IMR-90 (cell line): Measurements from ENCODE around the gene UMODL1. TPM values are rescaled to one million over a fixed set of nuclear protein-coding genes. Genes with fewer than 3 reads are reported as not detected.

Experiments used
- ATAC-seq: fragments of 200-7000 bp; cut with Tn5 transposase; 2 replicates; pipeline ENCODE4 v1.9.1; 2020; ENCODE audit warnings: low read depth, mild to moderate bottlenecking, moderate library complexity
- BruUV-seq: library from RNA; stranded (reverse); fragments of 400-500 nt; replicated peaks from 2 replicates; lab custom pipeline; 2021; lab: Mats Ljungman, UMichigan
- CTCF ChIA-PET: fragments of 300-600 bp; formaldehyde crosslinking; extraction: SDS; loops from one replicate; lab custom pipeline; 2021; ENCODE audit warnings: antibody characterized with exemption; lab: Yijun Ruan, JAX
- POLR2A ChIA-PET: fragments of 300-600 bp; sonication (Branson Sonifier 250); formaldehyde crosslinking; loops from one replicate; lab custom pipeline; 2022; ENCODE audit warnings: antibody characterized with exemption; ENCODE audit not compliant: unreplicated experiment; lab: Charles Lee
- DNase-seq: peaks from one replicate; pipeline ENCODE4 v3.0.0; 2013
- H2AFZ ChIP-seq: replicated peaks from 2 replicates; pipeline ENCODE3; 2013; ENCODE audit warnings: low read length, mild to moderate bottlenecking; ENCODE audit not compliant: poor library complexity
- H2AK5ac ChIP-seq: 2 replicates; pipeline ENCODE4 v1.6.1; 2013; ENCODE audit warnings: low read depth, low read length, inconsistent platforms
- H2AK9ac ChIP-seq: replicated peaks from 2 replicates; pipeline ENCODE3; 2013; ENCODE audit warnings: mild to moderate bottlenecking, low read depth, low read length, moderate library complexity; ENCODE audit not compliant: poor library complexity
- H2BK120ac ChIP-seq: 2 replicates; pipeline ENCODE4 v1.6.1; 2013; ENCODE audit warnings: low read depth, low read length, inconsistent platforms
- H2BK15ac ChIP-seq: 3 replicates; pipeline ENCODE4 v1.6.1; 2013; ENCODE audit warnings: low read depth, low read length, inconsistent platforms
- H2BK20ac ChIP-seq: 2 replicates; pipeline ENCODE4 v1.6.1; 2013; ENCODE audit warnings: low read depth, mild to moderate bottlenecking, inconsistent platforms, low read length, moderate library complexity
- H2BK5ac ChIP-seq: 2 replicates; pipeline ENCODE4 v1.6.1; 2013; ENCODE audit warnings: mild to moderate bottlenecking, low read depth, low read length, inconsistent platforms; ENCODE audit not compliant: poor library complexity, severe bottlenecking
- H3K14ac ChIP-seq: replicated peaks from 2 replicates; pipeline ENCODE4 v1.6.1; 2013; ENCODE audit warnings: low read depth, low read length, inconsistent platforms
- H3K18ac ChIP-seq: 2 replicates; pipeline ENCODE4 v1.6.1; 2013; ENCODE audit warnings: low read depth, low read length, control low read depth
- H3K23ac ChIP-seq: 2 replicates; pipeline ENCODE4 v1.6.1; 2013; ENCODE audit warnings: low read depth, low read length, inconsistent platforms
- H3K27ac ChIP-seq: 2 replicates; pipeline ENCODE4 v1.5.1; 2013; ENCODE audit warnings: mild to moderate bottlenecking, control low read depth, low read length; ENCODE audit not compliant: insufficient read depth
- H3K27me3 ChIP-seq: 2 replicates; pipeline ENCODE4 v1.6.1; 2013; ENCODE audit warnings: low read length; ENCODE audit not compliant: control insufficient read depth, insufficient read depth
- H3K36me3 ChIP-seq: 2 replicates; pipeline ENCODE4 v1.6.1; 2013; ENCODE audit warnings: low read length, mixed read lengths; ENCODE audit not compliant: control insufficient read depth, insufficient read depth
- H3K4ac ChIP-seq: 2 replicates; pipeline ENCODE4 v1.6.1; 2013; ENCODE audit warnings: low read depth, low read length, inconsistent platforms
- H3K4me1 ChIP-seq: 2 replicates; pipeline ENCODE4 v1.6.1; 2013; ENCODE audit warnings: low read length, mixed read lengths; ENCODE audit not compliant: control insufficient read depth, insufficient read depth
- H3K4me2 ChIP-seq: 2 replicates; pipeline ENCODE4 v1.6.1; 2013; ENCODE audit warnings: low read depth, mild to moderate bottlenecking, control low read depth, low read length, moderate library complexity
- H3K4me3 ChIP-seq: 2 replicates; pipeline ENCODE4 v1.5.1; 2013; ENCODE audit warnings: low read depth, mild to moderate bottlenecking, control low read depth, low read length, moderate library complexity; ENCODE audit not compliant: insufficient read depth
- H3K56ac ChIP-seq: 2 replicates; pipeline ENCODE4 v1.6.1; 2013; ENCODE audit warnings: low read length, inconsistent platforms; ENCODE audit not compliant: insufficient read depth; ENCODE audit errors: extremely low read depth
- H3K79me1 ChIP-seq, 2 experiments: 2 replicates each; pipeline ENCODE4 v1.6.1; 2013; ENCODE audit warnings: low read length in 2 of 2, inconsistent platforms in 1 of 2, low read depth in 1 of 2
- H3K9ac ChIP-seq: 2 replicates; pipeline ENCODE4 v1.6.1; 2013; ENCODE audit warnings: low read depth, low read length, control low read depth
- H3K9me1 ChIP-seq: 2 replicates; pipeline ENCODE4 v1.6.1; 2013; ENCODE audit warnings: low read length, inconsistent platforms; ENCODE audit not compliant: insufficient read depth
- H3K9me3 ChIP-seq: 2 replicates; pipeline ENCODE4 v1.6.1; 2013; ENCODE audit warnings: low read length; ENCODE audit not compliant: control insufficient read depth, insufficient read depth
- H4K20me1 ChIP-seq: 2 replicates; pipeline ENCODE4 v1.6.1; 2013; ENCODE audit warnings: low read length, inconsistent platforms; ENCODE audit not compliant: insufficient read depth
- H4K5ac ChIP-seq: 2 replicates; pipeline ENCODE4 v1.6.1; 2013; ENCODE audit warnings: mild to moderate bottlenecking, low read depth, low read length, control low read depth
- H4K8ac ChIP-seq, 2 experiments: 2 replicates each; pipeline ENCODE4 v1.6.1; 2013; ENCODE audit warnings: low read depth in 2 of 2, low read length in 2 of 2, control low read depth in 1 of 2, inconsistent platforms in 1 of 2
- H4K91ac ChIP-seq: 2 replicates; pipeline ENCODE4 v1.6.1; 2013; ENCODE audit warnings: low read depth, low read length, inconsistent platforms; ENCODE audit not compliant: insufficient read depth
- BHLHE40 ChIP-seq: fragments of 150-350 bp; IDR thresholded peaks from 2 replicates; pipeline ENCODE4 v1.6.1; 2016; ENCODE audit warnings: mild to moderate bottlenecking, low read depth, low read length
- CEBPB ChIP-seq: IDR thresholded peaks from 2 replicates; pipeline ENCODE4 v1.6.1; 2012; ENCODE audit warnings: low read depth, low read length, improper control_type of control experiment
- CHD1 ChIP-seq: IDR thresholded peaks from 2 replicates; pipeline ENCODE4 v1.6.1; 2012; ENCODE audit warnings: low read depth, low read length, improper control_type of control experiment
- MXI1 ChIP-seq: IDR thresholded peaks from 2 replicates; pipeline ENCODE4 v1.6.1; 2012; ENCODE audit warnings: low read depth, mild to moderate bottlenecking, low read length, moderate library complexity, borderline replicate concordance
- POLR2A ChIP-seq: IDR thresholded peaks from 2 replicates; pipeline ENCODE4 v1.6.1; 2012; ENCODE audit warnings: mild to moderate bottlenecking, low read depth, low read length
- RCOR1 ChIP-seq: IDR thresholded peaks from 2 replicates; pipeline ENCODE4 v1.6.1; 2012; ENCODE audit warnings: mild to moderate bottlenecking, low read length, improper control_type of control experiment; ENCODE audit not compliant: insufficient replicate concordance
- RFX5 ChIP-seq: IDR thresholded peaks from 2 replicates; pipeline ENCODE4 v1.8.0; 2012; ENCODE audit warnings: low read depth, mild to moderate bottlenecking, low read length, moderate library complexity
- WGBS, 2 experiments: methylation state at CpG; one replicate each; pipeline versions ENCODE4 v1.1.5 to v1.1.7; 2013; ENCODE audit warnings: missing lambda C conversion rate in 2 of 2; ENCODE audit not compliant: insufficient read length in 1 of 2; ENCODE audit errors: extremely low coverage in 2 of 2; 5-methylcytosine and 5-hydroxymethylcytosine counted together
- dilution Hi-C: fragments of 300-500 bp; cut with HindIII; formaldehyde crosslinking; loops from one replicate; pipeline ENCODE4 v1.14.3; 2018; ENCODE audit warnings: low sequenced_read_pairs; ENCODE audit not compliant: unreplicated experiment
- in situ Hi-C: fragments of 300-500 bp; cut with MboI; formaldehyde crosslinking; loops from 3 replicates; pipeline ENCODE4 v1.14.3; 2019; ENCODE audit warnings: low sequenced_read_pairs, inconsistent platforms, mixed read lengths
- intact Hi-C: fragments of 100-400 bp; cut with micrococcal nuclease; formaldehyde crosslinking; loops from 2 replicates; pipeline ENCODE4 v1.10.0; 2022
- polyA plus RNA-seq, 3 experiments: library from polyadenylated mRNA; depleted of rRNA; stranded (reverse); fragments of >200 nt; gene quantifications; 2 replicates each; pipeline ENCODE4 v1.2.3, GENCODE V29; 2012; ENCODE audit warnings: low replicate concordance in 1 of 3
- total RNA-seq: library from RNA; depleted of rRNA; stranded (reverse); fragments of >200 nt; gene quantifications from 2 replicates; pipeline ENCODE4 v1.2.3, GENCODE V29; 2012

The UMODL1 gene
- total and polyA plus RNA-seq, 2 of the 4 experiments (the other 2 are of a cell fraction), result 0.02 TPM; not detected in 1

DNA sequence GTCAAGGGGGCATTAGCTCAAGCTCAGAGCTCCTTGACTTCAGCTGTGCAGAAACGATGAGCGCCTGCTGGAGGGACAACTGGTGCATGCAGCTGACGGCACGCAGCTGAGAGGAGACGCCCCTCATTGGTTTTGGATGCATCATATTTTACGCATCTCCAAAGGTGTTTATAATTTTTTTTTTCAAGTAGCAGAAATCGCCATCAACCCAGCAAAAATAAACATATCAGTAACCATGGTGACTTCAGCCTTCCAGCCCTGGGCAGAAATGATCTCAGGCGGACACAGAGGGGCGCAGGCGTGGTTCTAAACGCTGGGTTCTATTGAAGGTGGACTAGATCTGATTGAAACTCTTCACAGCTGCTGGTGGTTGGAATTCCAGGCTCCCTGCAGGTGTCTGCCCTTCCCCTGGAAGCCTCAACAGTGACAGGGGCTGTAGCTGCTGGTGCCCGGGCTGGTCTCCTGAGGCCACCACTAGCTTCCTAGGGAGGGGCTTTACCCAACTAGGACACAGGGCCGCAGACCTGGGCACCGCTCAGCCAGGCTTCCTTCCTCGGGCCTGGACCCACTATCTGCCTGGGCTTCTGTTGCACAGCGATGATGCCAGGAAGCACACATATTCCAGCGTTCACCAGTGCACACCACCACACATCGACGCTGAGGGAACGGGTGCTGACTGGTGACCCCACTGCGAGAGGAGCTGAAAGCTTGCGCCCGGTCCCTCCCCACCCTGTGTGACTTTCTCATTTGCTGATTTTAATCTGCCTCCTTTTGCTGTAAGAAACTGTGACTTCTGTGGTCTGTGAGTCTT lies 84.1 kb downstream of the UMODL1 start:
- Histone ChIP-seq H3K4ac (no peak overlapping the region), H3K27me3 (peaks cover 65% of the 10 kb centered on the region), H3K27ac (no peak overlapping the region), H4K5ac (no peak overlapping the region), H3K18ac (no peak overlapping the region), H2BK120ac (no peak overlapping the region), H3K9me1 (no peaks in the 10 kb centered on the region), H2AK9ac (no peak overlapping the region), H3K36me3 (no peaks in the 10 kb centered on the region), H4K8ac (no peak overlapping the region), H3K79me1 (no peaks in the 10 kb centered on the region), H3K4me1 (no peaks in the 10 kb centered on the region), H2BK15ac (no peak overlapping the region), H3K56ac (no peak overlapping the region), H4K91ac (no peak overlapping the region), H3K9me3 (no peaks in the 10 kb centered on the region), H3K23ac (no peak overlapping the region), H3K4me2 (no peak overlapping the region), H2BK20ac (no peak overlapping the region), H3K14ac (no peak overlapping the region), H3K9ac (no peak overlapping the region), H4K20me1 (no peaks in the 10 kb centered on the region; the same call in 1 of the 2 replicates), H3K4me3 (no peak overlapping the region), H2AFZ (no peak overlapping the region), H2BK5ac (no peak overlapping the region), H2AK5ac (no peak overlapping the region)
- DNase-seq (no peak), ATAC-seq (no peak)
- WGBS, 2 experiments, result 80% methylated on average over 6 of the region's 23 CpGs; no CpG with 5 or more reads in 1 of the 2 experiments
- POLR2A ChIA-PET, result no interaction called here
- BruUV-seq, result no TSS peak
- TF ChIP-seq CEBPB, result no peak
- no peak for TF ChIP-seq BHLHE40
- no peak for TF ChIP-seq RFX5
- no peak for TF ChIP-seq CHD1
- TF ChIP-seq POLR2A, result no peak
- TF ChIP-seq MXI1, result no peak
- no peak for TF ChIP-seq RCOR1
- in situ Hi-C loops (loop anchor here (25.0 kb wide), 1 partner anchor 682 kb away; no protein-coding TSS in a partner anchor), intact Hi-C loops (no loop called here), dilution Hi-C loops (no loop called here)
- CTCF ChIA-PET, result interaction anchor here (0.7 kb wide), 1 partner anchor 226 kb away, joined by 3 read pairs; no protein-coding TSS in a partner anchor
